Measurements from ENCODE around the gene HECTD4.

The HECTD4 gene

GRCh38 chr12:112386726-112387125 is 4.5 kb upstream of the HECTD4 start:
- no peak overlapping the region for H3K27ac ChIP-seq
- H3K9ac ChIP-seq, result no peak overlapping the region
- no peak for TF ChIP-seq CTCF (IDR thresholded peaks at IDR 0.05)

GRCh38 chr12:112382866-112383265 is 635 bp upstream of the HECTD4 start:
- Histone ChIP-seq H3K9ac (no peak overlapping the region), H3K4me3 (ENCODE audit: low read depth, low read length) (peak overlapping the region; percentile 68), H3K4me1 (no peaks in the 10 kb centered on the region), H3K27ac (peak overlapping the region; percentile 64), H3K4me2 (ENCODE audit: low read length) (peak overlapping the region; percentile 97), H3K36me3 (ENCODE audit: control insufficient read depth, insufficient read depth, low read length) (no peaks in the 10 kb centered on the region), H2AFZ (peak overlapping the region; percentile 93), H3K9me3 (ENCODE audit: control insufficient read depth, low read length) (no peaks in the 10 kb centered on the region), H3K79me2 (peaks cover 28% of the 10 kb centered on the region), H3K27me3 (ENCODE audit: control insufficient read depth, insufficient read depth, low read length) (no peaks in the 10 kb centered on the region)
- TF ChIP-seq CTCF (IDR thresholded peaks at IDR 0.05), result no peak

More at GRCh38 chr12:112386726-112387125, 4.5 kb upstream of the HECTD4 start:
- no peaks in the 10 kb centered on the region for H3K36me3 ChIP-seq (ENCODE audit: control insufficient read depth, insufficient read depth, low read length)
- no peaks in the 10 kb centered on the region for H3K79me2 ChIP-seq
- peak overlapping the region; percentile 59 for H2AFZ ChIP-seq
- H3K9me3 ChIP-seq (ENCODE audit: control insufficient read depth, low read length), result no peaks in the 10 kb centered on the region
- H3K4me3 ChIP-seq (ENCODE audit: low read depth, low read length), result no peak overlapping the region
- H3K4me2 ChIP-seq (ENCODE audit: low read length), result no peak overlapping the region
- H3K27me3 ChIP-seq (ENCODE audit: control insufficient read depth, insufficient read depth, low read length), result no peaks in the 10 kb centered on the region
- H3K4me1 ChIP-seq, result no peaks in the 10 kb centered on the region

GRCh38 chr12:112381406-112381882 is 787 bp downstream of the HECTD4 start:
- Histone ChIP-seq H3K79me2 (peaks cover 41% of the 10 kb centered on the region), H3K36me3 (ENCODE audit: control insufficient read depth, insufficient read depth, low read length) (no peaks in the 10 kb centered on the region), H3K4me1 (no peaks in the 10 kb centered on the region), H3K4me3 (ENCODE audit: low read depth, low read length) (peak overlapping the region; percentile 68), H3K27ac (peak overlapping the region; percentile 64), H3K9ac (peak overlapping the region; percentile 13), H3K4me2 (ENCODE audit: low read length) (peak overlapping the region; percentile 97), H3K9me3 (ENCODE audit: control insufficient read depth, low read length) (no peaks in the 10 kb centered on the region), H2AFZ (peak overlapping the region; percentile 93), H3K27me3 (ENCODE audit: control insufficient read depth, insufficient read depth, low read length) (no peaks in the 10 kb centered on the region)
- TF ChIP-seq CTCF (IDR thresholded peaks at IDR 0.05), result no peak

- peak overlapping the region; percentile 93 for H2AFZ ChIP-seq
- no peak for TF ChIP-seq CTCF (IDR thresholded peaks at IDR 0.05)
- peak overlapping the region; percentile 97 for H3K4me2 ChIP-seq (ENCODE audit: low read length)
- H3K4me1 ChIP-seq, result no peaks in the 10 kb centered on the region
- H3K9me3 ChIP-seq (ENCODE audit: control insufficient read depth, low read length), result no peaks in the 10 kb centered on the region
- H3K79me2 ChIP-seq, result peaks cover 42% of the 10 kb centered on the region
- H3K9ac ChIP-seq, result peak overlapping the region; percentile 13
- no peaks in the 10 kb centered on the region for H3K27me3 ChIP-seq (ENCODE audit: control insufficient read depth, insufficient read depth, low read length)
- H3K27ac ChIP-seq, result no peak overlapping the region
- H3K4me3 ChIP-seq (ENCODE audit: low read depth, low read length), result peak overlapping the region; percentile 68
- H3K36me3 ChIP-seq (ENCODE audit: control insufficient read depth, insufficient read depth, low read length), result no peaks in the 10 kb centered on the region
These were observed 1.4 kb downstream of the HECTD4 start for GRCh38 chr12:112380663-112381405.

GRCh38 chr12:112375105-112375504 is 7.1 kb downstream of the HECTD4 start:
- Histone ChIP-seq H3K9ac (no peak overlapping the region), H3K4me2 (ENCODE audit: low read length) (no peak overlapping the region), H3K27ac (no peak overlapping the region), H2AFZ (no peak overlapping the region), H3K36me3 (ENCODE audit: control insufficient read depth, insufficient read depth, low read length) (no peaks in the 10 kb centered on the region), H3K79me2 (peaks cover 68% of the 10 kb centered on the region), H3K4me3 (ENCODE audit: low read depth, low read length) (no peak overlapping the region), H3K4me1 (peaks cover 2% of the 10 kb centered on the region), H3K27me3 (ENCODE audit: control insufficient read depth, insufficient read depth, low read length) (no peaks in the 10 kb centered on the region), H3K9me3 (ENCODE audit: control insufficient read depth, low read length) (no peaks in the 10 kb centered on the region)
- TF ChIP-seq CTCF (IDR thresholded peaks at IDR 0.05), result no peak

Data from parathyroid adenoma (tissue), 2 donors.